Vagina (tissue), 2 donors: ENCODE results near the gene MAN2A2.

Source experiments
- CTCF ChIP-seq, 3 experiments: fragments of 450-650 bp in 2 of 3; fragments of 200-600 bp in 1 of 3; sonication (generic) in 1 of 3; IDR thresholded peaks; one replicate each; pipeline ENCODE4 v1.5.1; 2017 to 2019; ENCODE audit warnings: antibody characterized with exemption in 3 of 3, mild to moderate bottlenecking in 2 of 3, moderate library complexity in 2 of 3
- POLR2A ChIP-seq, 2 donors: fragments of 450-650 bp; IDR thresholded peaks; one replicate each; pipeline ENCODE4 v1.6.1; 2017; ENCODE audit warnings: antibody characterized with exemption in 2 of 2, mild to moderate bottlenecking in 2 of 2, moderate library complexity in 2 of 2

- no peak for TF ChIP-seq CTCF (IDR thresholded peaks at IDR 0.05)
- TF ChIP-seq POLR2A (IDR thresholded peaks at IDR 0.05), result no peak
Observed at GRCh38 chr15:90917569-90917968, 14.5 kb downstream of the MAN2A2 start.
